K562 (cell line): ENCODE data around the gene SPANXN2. TPM values are rescaled to one million over a fixed set of nuclear protein-coding genes. Genes with fewer than 3 reads are reported as not detected.
A peak's percentile ranks its signal among the peaks of the same experiment; 100 is the strongest.

Experiments
- ATAC-seq: fragments of 200-7000 bp; cut with Tn5 transposase; 3 replicates; pipeline ENCODE4 v1.9.1; 2020; ENCODE audit warnings: moderate library complexity
- BruUV-seq: library from RNA; stranded (reverse); fragments of 400-500 nt; replicated peaks from 2 replicates; lab custom pipeline; 2021; lab: Mats Ljungman, UMichigan
- CTCF ChIA-PET: fragments of 300-600 bp; formaldehyde crosslinking; extraction: SDS; loops from one replicate; lab custom pipeline; 2021; ENCODE audit warnings: low intra/inter-chr PET ratio; lab: Yijun Ruan, JAX
- POLR2A ChIA-PET: fragments of 300-600, 350-650 bp; sonication (Branson Sonifier 250); formaldehyde crosslinking; extraction: SDS; loops from one replicate; lab custom pipeline; 2021; ENCODE audit warnings: antibody characterized with exemption, inconsistent platforms; lab: Yijun Ruan, JAX
- DNase-seq, 4 experiments: peaks; one replicate each; pipeline versions ENCODE4 v3.0.0 to v3.0.0-alpha.2; 2011 to 2018; ENCODE audit warnings: low spot score in 3 of 4, mixed read lengths in 3 of 4; ENCODE audit errors: extremely low read depth in 1 of 4
- FAIRE-seq: peaks from 2 replicates; lab custom pipeline; 2011; peaks lifted over from hg19 to GRCh38; lab: Jason Lieb, UNC
- H2AFZ ChIP-seq: 2 replicates; pipeline ENCODE4 v1.6.0; 2011; ENCODE audit warnings: low read depth, low read length, control low read depth, inconsistent platforms
- H3K27ac ChIP-seq: fragments of 200-600 bp; 3 replicates; pipeline ENCODE4 v1.8.0; 2011; ENCODE audit warnings: low read depth, mild to moderate bottlenecking, control low read depth, inconsistent platforms, low read length, moderate library complexity, mixed read lengths; ENCODE audit errors: extremely low read depth
- H3K27me3 ChIP-seq, 2 experiments: fragments of 300-600 bp in 1 of 2; 2 replicates in 1 of 2; 3 replicates in 1 of 2; pipeline versions ENCODE4 v1.6.0 to v1.8.0; 2011; ENCODE audit warnings: inconsistent platforms in 2 of 2, low read length in 2 of 2, mild to moderate bottlenecking in 1 of 2, mixed read lengths in 1 of 2, moderate library complexity in 1 of 2; ENCODE audit not compliant: control insufficient read depth in 2 of 2, insufficient read depth in 2 of 2
- H3K36me3 ChIP-seq: fragments of 300-600 bp; 3 replicates; pipeline ENCODE4 v1.8.0; 2011; ENCODE audit warnings: mild to moderate bottlenecking, low read length, inconsistent platforms; ENCODE audit not compliant: control insufficient read depth, insufficient read depth
- H3K4me1 ChIP-seq, 2 experiments: fragments of 200-600 bp in 1 of 2; replicated peaks in 1 of 2; 2 replicates in 1 of 2; 3 replicates in 1 of 2; pipeline versions ENCODE4 v1.5.1 to v1.8.0; 2011; ENCODE audit warnings: inconsistent platforms in 2 of 2, low read length in 2 of 2, mild to moderate bottlenecking in 1 of 2, mixed read lengths in 1 of 2, moderate library complexity in 1 of 2; ENCODE audit not compliant: control insufficient read depth in 2 of 2, insufficient read depth in 2 of 2
- H3K4me2 ChIP-seq: 2 replicates; pipeline ENCODE4 v1.6.1; 2011; ENCODE audit warnings: low read length, control low read depth, inconsistent platforms, mixed read lengths; ENCODE audit not compliant: insufficient read depth
- H3K4me3 ChIP-seq: fragments of 200-600 bp; sonication (generic), shearing (Covaris generic); 2 replicates; pipeline ENCODE4 v1.5.1; 2016; ENCODE audit warnings: control low read depth, inconsistent platforms
- H3K79me2 ChIP-seq: fragments of 200-600 bp; 3 replicates; pipeline ENCODE4 v1.8.0; 2011; ENCODE audit warnings: low read length, inconsistent platforms; ENCODE audit not compliant: control insufficient read depth, insufficient read depth
- H3K9ac ChIP-seq, 2 experiments: 2 replicates each; pipeline versions ENCODE4 v1.6.0 to v1.6.1; 2011; ENCODE audit warnings: low read depth in 2 of 2, low read length in 2 of 2, control low read depth in 1 of 2, inconsistent platforms in 1 of 2, mild to moderate bottlenecking in 1 of 2, mixed read lengths in 1 of 2; ENCODE audit not compliant: insufficient read depth in 1 of 2
- H3K9me1 ChIP-seq: one replicate; pipeline ENCODE4 v1.6.0; 2011; ENCODE audit warnings: inconsistent platforms, mild to moderate bottlenecking, low read length, moderate library complexity; ENCODE audit not compliant: control insufficient read depth, insufficient read depth
- H3K9me3 ChIP-seq: replicated peaks from 2 replicates; pipeline ENCODE4 v1.5.1; 2011; ENCODE audit warnings: low read depth, low read length, inconsistent platforms; ENCODE audit not compliant: control insufficient read depth, insufficient read depth
- H4K20me1 ChIP-seq: replicated peaks from 2 replicates; pipeline ENCODE4 v1.6.1; 2011; ENCODE audit warnings: low read length, inconsistent platforms, mixed read lengths; ENCODE audit not compliant: control insufficient read depth, insufficient read depth
- KDM1A ChIP-seq, 2 experiments: fragments of 450-650 bp; IDR thresholded peaks; 2 replicates each; pipeline ENCODE4 v1.6.1; 2016; ENCODE audit warnings: mild to moderate bottlenecking in 2 of 2
- MAFF ChIP-seq: IDR thresholded peaks from 2 replicates; pipeline ENCODE4 v1.6.1; 2012; ENCODE audit warnings: low read length, improper control_type of control experiment
- MAFK ChIP-seq: IDR thresholded peaks from 2 replicates; pipeline ENCODE4 v1.6.1; 2011; ENCODE audit warnings: low read length, improper control_type of control experiment
- NFXL1 ChIP-seq: fragments of 450-650 bp; formaldehyde crosslinking; IDR thresholded peaks from 2 replicates; pipeline ENCODE4 v1.4.0; 2021; ENCODE audit warnings: mild to moderate bottlenecking
- PATZ1 ChIP-seq: fragments of 250-450 bp; sonication (Bioruptor Pico); IDR thresholded peaks from 2 replicates; pipeline ENCODE4 v1.5.0; 2020; ENCODE audit warnings: mild to moderate bottlenecking, borderline replicate concordance
- POLR2H ChIP-seq: IDR thresholded peaks from 2 replicates; pipeline ENCODE4 v1.6.1; 2016; ENCODE audit warnings: missing genetic modification characterization, low read depth, mild to moderate bottlenecking, control low read depth, missing compliant biosample characterization, moderate library complexity
- POU5F1 ChIP-seq: fragments of 150-350 bp; IDR thresholded peaks from 2 replicates; pipeline ENCODE4 v1.6.1; 2014; ENCODE audit warnings: borderline replicate concordance, low read length, low read depth, mild to moderate bottlenecking; ENCODE audit not compliant: partially characterized antibody
- RFX1 ChIP-seq: fragments of 450-650 bp; IDR thresholded peaks from 2 replicates; pipeline ENCODE4 v1.6.1; 2016; ENCODE audit warnings: mild to moderate bottlenecking, moderate library complexity
- SMC3 ChIP-seq: conservative IDR thresholded peaks from 2 replicates; pipeline ENCODE4 v1.6.1; 2011; ENCODE audit warnings: low read depth, low read length, improper control_type of control experiment; ENCODE audit not compliant: insufficient read depth
- ZBED1 ChIP-seq: IDR thresholded peaks from 2 replicates; pipeline ENCODE4 v1.6.1; 2014
- ZFP91 ChIP-seq: sonication (generic); formaldehyde crosslinking; IDR thresholded peaks from 2 replicates; pipeline ENCODE4 v1.8.0; 2022; ENCODE audit warnings: mild to moderate bottlenecking, missing genetic modification reagents
- ZNF316 ChIP-seq: fragments of 450-650 bp; IDR thresholded peaks from 2 replicates; pipeline ENCODE4 v1.6.1; 2016
- WGBS: fragments of 100-300 bp; shearing (Covaris generic); methylation state at CpG from one replicate; pipeline ENCODE4 v1.1.6; 2016; ENCODE audit warnings: low coverage, mixed read lengths; ENCODE audit not compliant: insufficient coverage; ENCODE audit errors: missing lambda C conversion rate; 5-methylcytosine and 5-hydroxymethylcytosine counted together
- in situ Hi-C: fragments of 300-500 bp; cut with MboI; formaldehyde crosslinking; loops from 4 replicates; pipeline ENCODE4 v1.15.0; 2018; ENCODE audit warnings: inconsistent platforms, mixed read lengths
- intact Hi-C: fragments of 100-400 bp; cut with micrococcal nuclease; formaldehyde crosslinking; loops from 2 replicates; pipeline ENCODE4 v1.14.2; 2022
- polyA plus RNA-seq, 8 experiments: library from polyadenylated mRNA; depleted of rRNA in 4 of 8; stranded (reverse) in 5 of 8; unstranded in 3 of 8; fragments of >200 nt; fragmentation: Nextera tagmentation in 2 of 8; fragmentation: Illumina TruSeq in 1 of 8; extraction: Ambion mirVana in 2 of 8; extraction: Trizol in 1 of 8; gene quantifications; 2 replicates each; pipeline versions ENCODE4 v1.2.1 to v1.2.3, GENCODE V29; 2011 to 2014; ENCODE audit warnings: inconsistent platforms in 1 of 8, missing spikeins in 1 of 8
- total RNA-seq, 7 experiments: library from RNA; depleted of rRNA in 6 of 7; stranded (reverse); fragments of >200 nt in 6 of 7; fragmentation: Illumina TruSeq in 2 of 7; extraction: Trizol in 2 of 7; gene quantifications; 2 replicates each; pipeline versions ENCODE4 v1.2.1 to v1.2.3, GENCODE V29; 2011 to 2021; ENCODE audit warnings: low replicate concordance in 1 of 7

Gene SPANXN2
- total and polyA plus RNA-seq, 9 of the 15 experiments (the other 6 are each of a cell fraction or from before 2014, with no cell fraction given): not detected

GRCh38 chrX:143701460-143701859 is 19.1 kb downstream of the SPANXN2 start (continued):
- TF ChIP-seq PATZ1 (CRISPR knock-in tag) (no peak), KDM1A (IDR thresholded peaks at IDR 0.05) (no peak), POU5F1 (no peak), NFXL1 (CRISPR knock-in tag) (no peak), SMC3 (no peak), RFX1 (no peak), POLR2H (tag) (no peak), ZBED1 (no peak)

GRCh38 chrX:143694885-143695284 is 25.7 kb downstream of the SPANXN2 start:
- ATAC-seq: no peak
- FAIRE-seq: no peak
- intact Hi-C loops (no loop called here), in situ Hi-C loops (no loop called here)
- Histone ChIP-seq H3K27ac (no peak overlapping the region), H3K9me1 (no peaks in the 10 kb centered on the region), H3K36me3 (no peaks in the 10 kb centered on the region), H3K79me2 (no peaks in the 10 kb centered on the region), H3K4me3 (no peak overlapping the region), H3K27me3 (no peaks in the 10 kb centered on the region), H3K9ac (no peak overlapping the region), H3K4me1 (no peaks in the 10 kb centered on the region), H3K4me2 (no peak overlapping the region), H3K9me3 (no peaks in the 10 kb centered on the region), H2AFZ (no peak overlapping the region), H4K20me1 (no peaks in the 10 kb centered on the region)
- DNase-seq: no peak
- ChIA-PET POLR2A (no interaction called here), CTCF (no interaction called here)
- WGBS: 0% methylated on average over 1 of the region's 1 CpG
- BruUV-seq: no TSS peak
- TF ChIP-seq MAFK (peak; percentile 43; the same call in 1 of the 2 replicates), POU5F1 (no peak), ZNF316 (peak; percentile 26; the same call in 1 of the 2 replicates), RFX1 (no peak), MAFF (peak; percentile 44; the same call in 1 of the 2 replicates), ZFP91 (CRISPR knock-in tag) (no peak), ZBED1 (no peak)
